ENCODE results near the gene OTOP3. TPM values are rescaled to one million over a fixed set of nuclear protein-coding genes. Genes with fewer than 3 reads are reported as not detected.

The OTOP3 gene
- total RNA-seq, 4 donors from 2014 or later: 0.65 to 0.98 TPM; not detected in 2

GRCh38 chr17:74954665-74955421, 19.1 kb downstream of the OTOP3 start:
- Histone ChIP-seq H3K9me3 (no peaks in the 10 kb centered on the region), H3K27me3 (peaks cover 12% of the 10 kb centered on the region), H3K4me1 (no peaks in the 10 kb centered on the region), H3K4me3 (no peak overlapping the region), H3K36me3 (no peaks in the 10 kb centered on the region), H3K27ac (no peak overlapping the region)
- 74% methylated on average over 13 of the region's 13 CpGs for WGBS
- no peak for DNase-seq (ENCODE audit: low spot score in 2 of 2)
- TF ChIP-seq EP300 (IDR thresholded peaks at IDR 0.05) (no peak), POLR2AphosphoS5 (IDR thresholded peaks at IDR 0.05) (no peak), POLR2A (IDR thresholded peaks at IDR 0.05) (no peak)
- TF ChIP-seq, protein P1, sequence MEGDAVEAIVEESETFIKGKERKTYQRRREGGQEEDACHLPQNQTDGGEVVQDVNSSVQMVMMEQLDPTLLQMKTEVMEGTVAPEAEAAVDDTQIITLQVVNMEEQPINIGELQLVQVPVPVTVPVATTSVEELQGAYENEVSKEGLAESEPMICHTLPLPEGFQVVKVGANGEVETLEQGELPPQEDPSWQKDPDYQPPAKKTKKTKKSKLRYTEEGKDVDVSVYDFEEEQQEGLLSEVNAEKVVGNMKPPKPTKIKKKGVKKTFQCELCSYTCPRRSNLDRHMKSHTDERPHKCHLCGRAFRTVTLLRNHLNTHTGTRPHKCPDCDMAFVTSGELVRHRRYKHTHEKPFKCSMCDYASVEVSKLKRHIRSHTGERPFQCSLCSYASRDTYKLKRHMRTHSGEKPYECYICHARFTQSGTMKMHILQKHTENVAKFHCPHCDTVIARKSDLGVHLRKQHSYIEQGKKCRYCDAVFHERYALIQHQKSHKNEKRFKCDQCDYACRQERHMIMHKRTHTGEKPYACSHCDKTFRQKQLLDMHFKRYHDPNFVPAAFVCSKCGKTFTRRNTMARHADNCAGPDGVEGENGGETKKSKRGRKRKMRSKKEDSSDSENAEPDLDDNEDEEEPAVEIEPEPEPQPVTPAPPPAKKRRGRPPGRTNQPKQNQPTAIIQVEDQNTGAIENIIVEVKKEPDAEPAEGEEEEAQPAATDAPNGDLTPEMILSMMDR (IDR thresholded peaks at IDR 0.05): no peak

DNA sequence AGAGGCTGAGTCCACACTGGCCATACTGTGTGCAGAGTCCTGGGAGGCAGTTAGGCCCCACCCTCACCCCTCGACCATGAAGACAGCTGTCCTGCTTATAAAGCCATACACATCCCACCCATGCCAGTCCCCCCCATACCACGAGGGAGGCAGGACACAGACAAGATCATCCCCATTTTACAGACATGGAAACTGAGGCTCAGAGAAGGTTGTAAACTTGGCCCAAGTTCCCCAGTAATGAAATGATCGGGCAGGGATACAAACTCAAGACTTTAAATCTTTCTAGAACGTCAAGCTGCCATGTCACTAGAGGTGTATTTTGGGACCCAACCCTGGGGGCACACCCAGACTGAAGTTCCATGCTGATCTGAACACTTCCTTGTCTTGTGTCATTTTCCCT, 20.4 kb downstream of the OTOP3 start:
- TF ChIP-seq POLR2A (IDR thresholded peaks at IDR 0.05): no peak
- TF ChIP-seq, protein P1 (IDR thresholded peaks at IDR 0.05): no peak
- no peak for TF ChIP-seq POLR2AphosphoS5 (IDR thresholded peaks at IDR 0.05)
- TF ChIP-seq EP300 (IDR thresholded peaks at IDR 0.05): no peak
- no peaks in the 10 kb centered on the region for H3K4me1 ChIP-seq
- no peaks in the 10 kb centered on the region for H3K9me3 ChIP-seq
- H3K4me3 ChIP-seq: no peak overlapping the region
- WGBS: 77% methylated on average over 2 of the region's 4 CpGs
- DNase-seq (ENCODE audit: low spot score in 2 of 2): no peak
- H3K27me3 ChIP-seq: peaks cover 12% of the 10 kb centered on the region
- H3K36me3 ChIP-seq: no peaks in the 10 kb centered on the region
- no peak overlapping the region for H3K27ac ChIP-seq

- Histone ChIP-seq H3K27ac (no peak overlapping the region), H3K9me3 (no peaks in the 10 kb centered on the region), H3K4me3 (no peak overlapping the region), H3K4me1 (no peaks in the 10 kb centered on the region), H3K27me3 (no peaks in the 10 kb centered on the region), H3K36me3 (no peaks in the 10 kb centered on the region)
- WGBS: 35% methylated on average over 12 of the region's 33 CpGs
- TF ChIP-seq, protein P1 (IDR thresholded peaks at IDR 0.05): peak; percentile 83 to 96
- no peak for TF ChIP-seq POLR2A (IDR thresholded peaks at IDR 0.05)
- TF ChIP-seq POLR2AphosphoS5 (IDR thresholded peaks at IDR 0.05): no peak
- TF ChIP-seq EP300 (IDR thresholded peaks at IDR 0.05): no peak
- peak; percentile 84 to 89 for DNase-seq (ENCODE audit: low spot score in 2 of 2)
Measured at GRCh38 chr17:74957935-74958740, 22.4 kb downstream of the OTOP3 start.

- WGBS: 69% methylated on average over 13 of the region's 14 CpGs
- H3K9me3 ChIP-seq: no peaks in the 10 kb centered on the region
- no peak overlapping the region for H3K27ac ChIP-seq
- TF ChIP-seq POLR2A (IDR thresholded peaks at IDR 0.05): no peak
- no peak overlapping the region for H3K4me3 ChIP-seq
- no peak for DNase-seq (ENCODE audit: low spot score in 2 of 2)
- no peaks in the 10 kb centered on the region for H3K36me3 ChIP-seq
- no peaks in the 10 kb centered on the region for H3K27me3 ChIP-seq
- H3K4me1 ChIP-seq: peaks cover 3% of the 10 kb centered on the region
Measured at GRCh38 chr17:74959826-74960515, 24.3 kb downstream of the OTOP3 start.

GRCh38 chr17:74960570-74961342, 25.1 kb downstream of the OTOP3 start:
- no peaks in the 10 kb centered on the region for H3K27me3 ChIP-seq
- peaks cover 8% of the 10 kb centered on the region for H3K4me1 ChIP-seq
- 58% methylated on average over 13 of the region's 19 CpGs for WGBS
- no peaks in the 10 kb centered on the region for H3K36me3 ChIP-seq
- TF ChIP-seq, protein P1 (IDR thresholded peaks at IDR 0.05): peak in 1 of 2 donors; percentile 35
- TF ChIP-seq EP300 (IDR thresholded peaks at IDR 0.05) (no peak), POLR2AphosphoS5 (IDR thresholded peaks at IDR 0.05) (no peak), POLR2A (IDR thresholded peaks at IDR 0.05) (no peak)
- no peak for DNase-seq (ENCODE audit: low spot score in 2 of 2)
- no peak overlapping the region for H3K27ac ChIP-seq
- no peaks in the 10 kb centered on the region for H3K9me3 ChIP-seq
- H3K4me3 ChIP-seq: no peak overlapping the region
